ENCODE data around the gene TNXB.
"Not testable (repeated sequence)": the region's sequence is repeated elsewhere in the genome, so short reads cannot be mapped to it uniquely, and the experiment has no call there.

TNXB gene

GRCh38 chr6:31996385-31996784, 112.8 kb downstream of the TNXB start:
- not testable (repeated sequence) for H3K27ac Mint-ChIP-seq; H3K36me3 Mint-ChIP-seq (ENCODE audit: low read depth); H3K27me3 Mint-ChIP-seq (ENCODE audit: low read depth); H3K4me1 Mint-ChIP-seq (ENCODE audit: low read depth); H3K9me3 Mint-ChIP-seq; H3K4me3 Mint-ChIP-seq; DNase-seq (ENCODE audit: low spot score)

- DNase-seq (ENCODE audit: low spot score); H3K27me3 Mint-ChIP-seq (ENCODE audit: low read depth); H3K9me3 Mint-ChIP-seq; H3K36me3 Mint-ChIP-seq (ENCODE audit: low read depth); H3K27ac Mint-ChIP-seq; H3K4me3 Mint-ChIP-seq; H3K4me1 Mint-ChIP-seq (ENCODE audit: low read depth): not testable (repeated sequence)
Measured at GRCh38 chr6:31994421-31994820, 114.7 kb downstream of the TNXB start.

All from T-helper 2 cell treated with Interferon-gamma antibody and Interleukin-4, amounts not matched to agents 5 μg/mL and 100 μg/mL, for 36 hours (primary cell).